ENCODE results near the gene CERK.
A peak's percentile ranks its signal among the peaks of the same experiment; 100 is the strongest.
"Not testable (repeated sequence)": the region's sequence is repeated elsewhere in the genome, so short reads cannot be mapped to it uniquely, and the experiment has no call there.

CERK gene

GRCh38 chr22:46748908-46749675 is 11.0 kb upstream of the CERK start:
- no peak for DNase-seq (ENCODE audit: low spot score)

- no peak for DNase-seq (ENCODE audit: low spot score)
Observed at GRCh38 chr22:46748206-46748907, 10.3 kb upstream of the CERK start.

GRCh38 chr22:46747646-46748045 is 9.6 kb upstream of the CERK start:
- DNase-seq (ENCODE audit: low spot score), result no peak

DNA sequence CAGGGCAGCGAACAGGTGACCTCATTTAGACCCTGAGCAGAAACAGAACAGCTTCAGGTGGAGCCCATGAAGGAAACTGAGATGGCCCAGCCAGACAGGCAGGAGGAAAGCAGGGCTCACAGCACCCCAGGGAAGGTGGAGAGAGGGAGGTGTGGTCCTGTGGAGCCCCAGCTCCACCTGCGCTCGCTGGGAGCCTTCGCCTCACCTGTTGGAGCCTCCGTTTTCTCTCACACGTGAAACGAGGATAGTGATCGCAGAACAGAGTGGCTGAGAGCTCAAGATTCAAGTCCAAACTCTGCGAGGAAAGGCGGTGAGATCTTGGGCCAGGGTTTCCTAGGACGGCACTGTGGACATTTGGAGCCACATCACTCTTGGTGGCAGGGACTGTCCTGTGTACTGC is 8.6 kb upstream of the CERK start:
- no peak for DNase-seq (ENCODE audit: low spot score)

GRCh38 chr22:46746192-46746591 is 8.1 kb upstream of the CERK start:
- no peak for DNase-seq (ENCODE audit: low spot score)

DNA sequence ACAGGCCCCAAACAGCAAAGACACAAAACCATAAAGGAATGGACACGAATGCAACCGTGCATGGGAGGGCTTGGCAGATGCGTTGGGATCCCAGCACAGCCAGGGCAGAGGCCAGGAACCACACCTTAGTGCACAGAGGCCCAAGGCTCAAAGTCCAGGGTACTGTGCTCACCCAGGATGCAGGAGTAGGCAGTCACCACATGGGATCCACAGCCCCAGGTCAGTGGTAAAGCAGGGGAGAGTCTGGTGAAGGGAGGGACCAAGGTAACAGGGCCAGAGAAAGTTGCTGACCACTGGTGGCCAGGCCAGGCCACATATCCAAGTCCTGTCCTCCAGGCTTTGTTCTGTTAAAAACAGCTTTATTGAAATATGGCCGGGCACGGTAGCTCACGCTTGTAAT is 6.5 kb upstream of the CERK start:
- DNase-seq (ENCODE audit: low spot score), result no peak

DNA sequence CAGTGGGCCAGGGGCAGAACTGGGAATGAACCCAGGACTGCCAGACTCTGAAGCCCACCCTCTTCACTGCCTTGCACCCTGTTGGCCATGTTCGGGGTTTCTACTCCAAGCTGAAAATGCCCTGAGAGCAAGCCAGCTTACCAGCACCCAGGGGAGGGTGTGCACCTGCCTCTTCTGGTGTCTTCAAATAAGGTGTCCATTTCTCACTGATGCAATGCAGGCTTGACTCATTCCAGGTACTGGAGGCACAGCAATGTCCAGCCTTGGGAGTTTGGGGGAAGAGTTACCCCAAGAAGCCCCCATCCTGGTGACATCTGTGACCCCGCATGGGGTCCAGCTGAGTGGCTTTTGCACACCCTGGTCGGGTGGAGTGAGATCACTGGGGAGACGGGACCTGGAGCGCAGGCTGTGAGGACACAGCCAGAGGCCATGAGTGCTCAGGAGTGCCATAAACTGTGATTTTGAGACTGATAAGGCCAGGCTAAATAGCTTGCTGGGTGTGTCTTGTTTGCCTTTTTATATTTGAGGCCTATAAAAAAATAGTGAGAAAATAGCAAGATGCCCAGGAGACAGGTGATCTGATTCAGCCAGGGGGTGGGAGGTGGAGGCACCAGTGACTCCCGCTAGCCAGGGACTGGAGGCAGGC is 4.6 kb upstream of the CERK start:
- no peak for DNase-seq (ENCODE audit: low spot score)

DNA sequence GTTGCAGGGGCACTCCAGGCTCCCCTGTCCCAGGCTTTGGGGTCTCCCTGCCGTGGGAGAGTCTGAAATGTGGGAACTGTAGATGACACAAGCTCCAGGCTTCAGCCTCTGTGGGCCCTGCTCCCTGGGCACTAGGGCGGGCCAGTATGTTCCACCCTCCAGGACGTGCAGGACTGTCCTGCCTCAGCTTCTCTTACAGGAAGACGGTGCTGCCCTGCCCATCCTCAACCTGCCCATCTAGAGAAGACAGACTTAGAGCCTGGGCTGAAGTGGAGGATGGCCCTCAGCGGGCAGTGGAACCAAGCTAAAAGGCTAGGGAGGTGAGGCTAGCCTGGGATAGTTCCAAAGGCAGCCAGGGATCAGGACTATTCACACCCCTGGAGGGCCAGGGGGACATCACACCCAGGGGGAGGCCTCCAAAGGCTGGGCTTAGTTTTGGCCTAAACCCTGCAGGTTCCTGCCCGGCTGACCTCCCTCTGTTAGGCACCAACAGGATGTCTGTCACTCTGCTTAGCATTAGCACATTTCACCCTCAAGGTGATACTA is 4.0 kb upstream of the CERK start:
- no peak for DNase-seq (ENCODE audit: low spot score)

GRCh38 chr22:46740910-46741780 is 3.1 kb upstream of the CERK start:
- no peak for DNase-seq (ENCODE audit: low spot score)

DNA sequence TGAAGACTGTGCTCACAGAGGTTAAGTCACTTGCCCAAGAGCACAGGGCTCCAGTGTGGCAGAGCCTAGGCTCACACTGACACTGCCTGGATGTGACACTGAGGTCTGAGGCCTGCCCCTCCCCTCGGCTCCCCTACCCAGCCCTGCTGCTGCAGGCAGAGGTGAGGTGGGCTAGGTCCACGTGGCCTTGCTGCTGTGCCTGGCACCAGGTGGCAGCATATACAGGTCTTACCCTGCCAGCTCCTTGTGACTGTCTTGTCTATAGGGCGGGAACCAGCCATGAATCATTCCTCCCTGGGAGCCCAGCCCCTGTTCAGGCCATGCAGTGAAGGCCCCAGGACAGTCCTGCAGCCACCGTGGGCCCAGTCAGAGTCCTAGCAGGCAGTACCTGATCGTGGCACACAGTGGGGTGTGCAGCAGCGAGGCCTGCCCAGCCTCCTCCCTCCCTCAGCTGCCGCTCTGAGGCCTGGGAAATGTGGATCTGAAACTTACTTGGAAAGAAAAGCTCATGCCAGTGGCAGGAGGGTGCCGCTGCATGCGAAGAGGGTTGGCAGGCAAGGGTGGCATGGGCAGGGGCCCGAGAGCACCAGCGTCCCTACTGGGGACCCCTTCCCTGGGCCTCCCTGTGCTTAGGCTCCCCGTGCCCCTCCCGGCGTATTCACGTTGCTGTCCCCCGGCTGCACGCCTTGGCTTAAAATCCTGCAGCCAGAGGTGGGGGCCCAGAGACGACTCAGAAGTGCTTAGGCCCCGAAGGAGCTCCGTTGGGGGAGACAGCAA is 1.2 kb upstream of the CERK start:
- DNase-seq (ENCODE audit: low spot score), result peak; percentile 75

GRCh38 chr22:46738647-46739093 is 618 bp upstream of the CERK start:
- DNase-seq (ENCODE audit: low spot score), result no peak

DNA sequence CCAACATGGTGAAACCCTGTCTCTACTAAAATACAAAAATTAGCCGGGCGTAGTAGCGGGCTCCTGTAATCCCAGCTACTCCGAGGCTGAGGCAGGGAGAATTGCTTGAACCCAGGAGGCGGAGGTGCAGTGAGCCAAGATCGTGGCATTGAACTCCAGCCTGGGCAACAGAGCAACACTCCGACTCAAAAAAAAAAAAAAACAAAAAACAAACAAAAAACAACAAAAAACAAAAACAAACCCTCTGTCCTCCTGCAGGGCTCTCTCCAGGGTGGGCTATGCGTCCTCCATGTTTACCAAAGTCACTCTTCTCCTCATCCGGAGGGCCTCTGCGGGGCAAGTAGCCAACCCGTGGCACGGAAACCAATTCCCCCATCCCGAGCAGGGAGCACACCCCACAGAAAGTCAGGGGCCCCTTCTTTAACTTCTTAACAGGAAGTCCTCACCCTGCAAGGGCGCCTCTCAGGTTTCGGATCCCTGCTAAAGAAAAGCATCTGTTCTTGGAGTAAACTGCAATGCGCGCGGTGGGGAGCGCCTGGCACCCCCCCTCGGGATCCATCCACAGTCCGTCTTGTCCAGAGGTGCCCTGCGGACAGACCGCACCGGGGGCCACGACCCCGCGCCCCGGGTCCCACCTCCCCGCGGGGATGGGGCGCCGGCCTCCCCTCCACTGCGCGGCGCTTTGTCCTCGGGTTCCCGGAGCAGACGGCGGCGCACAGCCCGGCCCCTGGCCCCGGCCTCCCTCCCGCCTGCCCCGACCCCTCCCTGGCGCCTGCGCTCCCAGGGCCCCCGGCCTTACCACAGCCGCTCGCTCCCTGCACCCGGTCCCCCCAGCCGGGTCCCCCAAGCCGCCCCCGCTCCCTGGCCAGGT is 712 bp downstream of the CERK start:
- DNase-seq (ENCODE audit: low spot score), result peak; percentile 69

DNA sequence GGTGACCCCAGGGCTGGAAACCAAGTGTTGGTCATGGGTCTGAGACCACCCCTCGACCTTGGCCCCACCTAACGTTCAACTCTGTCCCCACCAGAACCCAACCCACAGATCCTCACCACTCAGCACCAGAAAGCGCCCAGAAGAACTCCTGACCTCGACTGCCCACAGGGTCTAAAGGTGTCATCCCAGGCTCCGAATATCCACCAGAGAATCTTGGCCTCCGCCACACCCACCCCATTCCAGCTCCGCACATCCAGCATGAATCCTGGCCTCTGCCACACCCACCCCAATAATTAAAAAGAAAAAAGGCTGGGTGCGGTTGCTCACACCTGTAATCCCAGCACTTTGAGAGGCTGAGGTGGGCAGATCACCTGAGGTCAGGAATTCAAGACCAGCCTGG is 1.3 kb downstream of the CERK start:
- no peak for DNase-seq (ENCODE audit: low spot score)

DNA sequence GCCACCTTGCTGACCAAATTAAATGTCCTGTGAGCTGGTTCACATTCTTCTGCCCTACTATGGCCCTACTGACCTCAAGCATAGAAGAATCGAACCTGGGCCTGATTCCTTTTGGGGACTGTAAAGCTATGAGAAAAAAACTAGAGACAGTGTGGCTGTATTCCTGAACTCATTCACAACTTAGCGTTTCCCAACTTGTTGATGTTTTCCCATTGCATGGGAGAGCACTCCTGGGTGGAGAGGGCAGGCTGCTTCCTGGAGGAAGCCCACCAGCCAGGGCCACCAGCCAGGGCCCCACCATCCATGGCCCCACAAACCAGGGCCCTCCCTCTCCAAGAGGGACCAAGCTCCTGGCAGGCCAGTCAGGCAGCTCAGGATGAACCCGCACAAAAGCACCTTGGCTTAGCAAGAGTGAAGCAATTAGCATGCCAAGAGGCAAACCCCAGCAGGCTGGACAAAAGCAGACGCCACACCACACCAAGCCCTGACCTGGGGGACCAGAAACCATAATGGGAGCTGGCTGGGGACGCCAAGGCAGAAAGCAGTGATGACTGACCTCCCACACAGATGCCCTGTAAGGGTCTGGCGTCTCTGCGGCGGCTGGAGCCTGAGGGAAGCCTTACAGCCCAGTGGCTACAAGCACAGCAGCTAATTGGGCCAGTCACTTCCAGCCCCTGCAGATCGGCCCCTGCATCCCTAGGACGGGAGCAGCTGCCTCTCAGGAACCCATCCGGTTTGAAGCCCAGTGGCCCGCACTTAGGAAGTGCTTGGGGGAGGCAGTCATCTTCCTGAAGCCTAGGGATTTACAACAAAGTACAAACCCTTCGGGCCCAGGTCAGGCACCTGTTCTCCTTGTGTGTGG is 2.1 kb downstream of the CERK start:
- DNase-seq (ENCODE audit: low spot score), result no peak

GRCh38 chr22:46734830-46735453 is 3.1 kb downstream of the CERK start:
- peak; percentile 90 for DNase-seq (ENCODE audit: low spot score)

- DNase-seq (ENCODE audit: low spot score), result not testable (repeated sequence)
Observed at GRCh38 chr22:46734213-46734722, 3.8 kb downstream of the CERK start.

DNA sequence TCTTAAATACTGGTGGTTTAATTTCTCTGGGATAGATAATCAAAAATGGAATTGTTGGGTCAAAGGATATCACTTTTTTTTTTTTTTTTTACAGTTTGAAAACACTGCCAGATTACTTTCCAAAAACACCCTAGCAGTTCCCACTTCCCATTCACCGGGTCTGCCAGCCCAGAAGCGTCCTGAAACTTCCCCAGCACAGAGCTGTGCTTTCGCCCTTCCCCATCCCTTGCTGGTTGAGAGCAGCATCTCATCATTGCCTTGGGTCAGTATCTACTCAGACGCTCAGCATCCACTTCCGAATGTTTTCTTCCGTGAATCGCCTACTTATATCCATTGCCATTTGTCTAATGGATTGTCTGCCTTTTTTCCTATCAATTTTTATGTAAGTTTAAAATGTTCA is 5.5 kb downstream of the CERK start:
- DNase-seq (ENCODE audit: low spot score), result no peak

GRCh38 chr22:46732041-46732379 is 6.0 kb downstream of the CERK start:
- DNase-seq (ENCODE audit: low spot score), result no peak
